C4-2B (cell line): ENCODE measurements around the gene GABRB1.

Source experiments
- CTCF ChIP-seq: fragments of 450-650 bp; conservative IDR thresholded peaks from 2 replicates; pipeline ENCODE4 v1.5.1; 2017; ENCODE audit warnings: mild to moderate bottlenecking
- ZFX ChIP-seq: fragments of 450-650 bp; IDR thresholded peaks from 2 replicates; pipeline ENCODE4 v1.6.1; 2017

GRCh38 chr4:47263721-47264120 is 232.4 kb downstream of the GABRB1 start:
- TF ChIP-seq CTCF (no peak), ZFX (no peak)
